ENCODE data around the gene PPP2R2C.

Gene PPP2R2C

DNA sequence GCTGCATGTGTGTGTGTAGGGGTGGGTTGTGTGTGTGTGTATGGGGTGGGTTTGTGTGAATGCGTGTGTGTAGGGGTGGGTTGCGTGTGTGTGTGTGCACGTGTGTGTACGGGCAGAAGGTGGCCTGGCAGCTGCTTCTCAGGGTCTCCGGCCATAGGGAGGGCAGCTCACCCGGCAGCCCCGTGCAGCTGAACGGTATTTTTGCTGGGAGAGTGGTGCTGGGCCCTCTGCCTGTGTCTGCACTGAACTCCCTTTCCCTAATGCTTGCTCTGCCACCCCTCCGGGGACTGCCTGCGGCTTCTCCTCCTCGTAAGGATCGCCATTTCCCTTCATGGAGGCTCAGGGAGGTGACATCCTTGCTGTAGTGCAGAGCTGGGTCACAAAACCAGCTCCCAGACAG is 172.5 kb downstream of the PPP2R2C start:
- no peak for DNase-seq

DNA sequence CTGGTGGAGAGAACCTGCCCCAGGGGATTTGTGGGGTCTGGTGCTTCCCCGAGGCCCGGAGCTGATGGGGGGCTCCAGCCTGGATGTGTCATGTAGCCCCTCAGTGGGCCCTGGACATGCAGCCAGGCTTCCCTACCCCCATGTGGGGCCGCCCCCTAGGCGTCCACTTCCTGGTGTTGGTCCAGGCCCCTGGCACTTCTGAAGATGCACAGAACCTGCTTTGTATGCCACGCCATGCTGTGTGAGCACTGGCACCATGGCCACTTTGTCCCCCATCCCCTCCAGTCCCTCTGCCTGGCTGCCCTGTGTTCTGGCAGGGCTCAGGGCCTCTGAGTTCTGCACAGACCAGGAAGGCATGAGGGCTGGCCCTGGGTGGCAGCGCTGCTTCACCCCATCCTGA is 173.6 kb downstream of the PPP2R2C start:
- DNase-seq, result no peak

DNA sequence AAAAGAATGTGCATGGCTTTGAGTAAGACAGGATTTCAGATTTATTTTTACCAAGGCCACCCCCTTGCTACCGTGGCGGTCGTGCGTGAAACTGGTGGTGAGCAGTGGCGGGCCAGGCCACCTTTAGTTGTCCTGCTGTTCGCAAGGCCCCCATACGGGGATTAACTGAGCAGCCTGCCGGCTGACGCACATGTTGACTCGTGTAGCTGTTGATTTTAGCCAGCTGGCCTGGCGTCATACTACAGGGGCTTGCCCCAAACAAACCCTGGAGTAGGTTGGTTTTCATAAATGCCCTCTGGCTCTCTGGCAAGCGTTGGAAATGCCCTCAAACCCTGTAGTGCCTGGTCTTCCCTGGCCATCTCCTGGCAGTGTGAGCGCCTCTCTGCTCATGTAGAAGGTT is 174.4 kb downstream of the PPP2R2C start:
- no peak for DNase-seq

GRCh38 chr4:6297266-6297815 is 175.1 kb downstream of the PPP2R2C start:
- no peak for DNase-seq

DNA sequence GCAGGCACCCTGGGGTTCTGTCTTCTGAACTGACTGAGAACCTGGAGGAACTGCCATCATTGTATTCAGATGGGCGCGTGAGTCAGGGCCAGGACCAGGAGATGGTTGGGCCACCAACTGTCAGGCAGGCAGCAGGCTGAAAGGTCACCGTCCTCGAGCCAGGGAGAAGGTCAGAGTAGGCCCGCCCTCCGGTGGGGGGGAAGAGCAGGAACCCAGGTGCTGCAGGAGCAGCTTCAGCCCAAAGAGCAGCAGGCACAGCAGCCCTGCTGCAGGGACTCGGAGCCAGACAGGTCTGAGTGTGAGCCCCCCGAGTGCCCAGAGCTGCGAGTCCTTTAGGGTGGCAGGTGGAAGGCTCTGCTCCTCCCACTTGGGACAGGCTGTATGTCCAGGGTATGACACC is 176.4 kb downstream of the PPP2R2C start:
- DNase-seq, result no peak

- DNase-seq, result no peak
Observed at GRCh38 chr4:6295495-6295894, 176.9 kb downstream of the PPP2R2C start.

DNA sequence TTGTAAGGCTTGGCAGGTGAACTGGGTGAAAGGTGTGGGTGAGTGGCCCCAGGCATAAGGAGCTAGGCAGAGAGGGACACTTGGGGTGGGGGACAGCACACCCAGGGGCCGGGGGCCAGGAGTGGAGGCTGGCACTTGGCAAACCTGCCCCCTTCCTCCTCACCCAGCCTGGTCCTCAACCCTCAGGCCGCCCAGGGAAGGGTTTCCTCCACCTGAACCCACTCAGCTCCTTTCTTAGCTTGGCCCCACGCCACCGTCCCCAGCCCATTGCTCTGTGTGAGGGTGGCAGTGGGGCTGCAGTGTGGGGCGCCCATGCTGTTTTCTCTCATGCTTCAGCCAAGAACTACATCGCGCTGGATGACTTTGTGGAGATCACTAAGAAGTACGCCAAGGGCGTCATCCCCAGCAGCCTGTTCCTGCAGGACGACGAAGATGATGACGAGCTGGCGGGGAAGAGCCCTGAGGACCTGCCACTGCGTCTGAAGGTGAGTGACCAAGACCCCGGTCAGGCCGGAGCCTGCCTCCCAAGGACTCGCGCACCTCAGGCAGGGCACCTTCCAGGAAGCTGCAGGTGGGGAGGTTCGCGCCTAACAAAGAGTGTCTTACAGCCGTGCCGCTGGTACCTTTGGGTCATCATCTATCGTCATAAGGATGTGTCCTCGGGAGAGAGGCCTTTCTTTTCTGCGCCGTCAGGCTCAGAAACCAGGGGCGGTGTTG is 177.6 kb downstream of the PPP2R2C start:
- DNase-seq, result no peak

GRCh38 chr4:6293661-6294060 is 178.8 kb downstream of the PPP2R2C start:
- DNase-seq, result no peak

DNA sequence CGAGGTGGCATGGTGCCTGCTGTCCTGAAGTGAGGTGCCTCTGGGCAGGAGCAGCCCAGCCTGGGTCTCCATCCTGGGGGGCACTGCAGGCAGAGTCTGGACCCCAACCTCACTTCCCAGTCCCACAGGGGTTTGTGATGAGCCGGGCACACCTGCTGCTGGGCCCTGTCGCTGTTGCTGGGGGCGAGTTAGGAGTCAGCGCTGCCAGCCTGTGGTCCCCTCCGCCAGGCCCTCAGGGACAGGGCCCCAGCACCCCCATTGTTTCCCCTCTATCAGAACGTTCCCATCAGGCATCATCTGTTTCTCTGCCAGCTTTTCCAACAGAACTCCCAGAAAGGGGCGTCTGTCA is 179.3 kb downstream of the PPP2R2C start:
- no peak for DNase-seq

GRCh38 chr4:6292376-6293096 is 179.9 kb downstream of the PPP2R2C start:
- DNase-seq, result no peak

GRCh38 chr4:6291784-6292297 is 180.6 kb downstream of the PPP2R2C start:
- DNase-seq, result no peak

DNA sequence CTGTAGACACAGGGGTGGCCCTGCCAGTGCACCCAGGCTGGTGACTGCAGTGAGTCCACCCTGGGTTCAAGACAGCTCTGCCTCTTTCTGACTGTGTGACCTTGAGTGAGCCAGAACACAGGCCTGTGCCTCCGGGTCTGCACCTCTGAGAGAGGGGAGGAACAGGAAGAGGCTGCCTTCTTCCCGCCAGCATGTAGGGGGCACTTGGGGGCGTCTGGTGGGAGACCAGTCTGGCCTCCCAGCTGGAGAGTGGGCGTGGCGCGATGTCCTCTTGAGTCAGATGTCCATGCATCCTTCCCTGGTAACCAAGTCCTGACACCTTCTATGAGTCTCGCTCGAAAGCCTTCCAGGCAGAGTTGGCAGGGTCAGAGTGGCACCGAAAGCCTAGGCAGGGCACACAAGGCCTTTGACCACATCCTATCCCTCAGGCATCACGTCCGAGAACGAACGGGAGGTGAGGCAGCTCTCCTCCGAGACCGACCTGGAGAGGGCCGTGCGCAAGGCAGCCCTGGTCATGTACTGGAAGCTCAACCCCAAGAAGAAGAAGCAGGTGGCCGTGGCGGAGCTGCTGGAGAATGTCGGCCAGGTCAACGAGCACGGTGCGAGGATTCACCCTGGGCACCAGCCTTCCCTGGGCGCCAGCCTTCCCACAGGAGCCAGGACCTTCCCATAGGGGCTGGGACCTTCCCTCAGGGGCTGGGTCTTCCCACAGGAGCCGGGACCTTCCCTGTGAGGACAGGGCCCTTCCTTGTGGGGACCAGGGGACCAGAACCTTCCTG is 181.5 kb downstream of the PPP2R2C start:
- DNase-seq, result no peak

DNA sequence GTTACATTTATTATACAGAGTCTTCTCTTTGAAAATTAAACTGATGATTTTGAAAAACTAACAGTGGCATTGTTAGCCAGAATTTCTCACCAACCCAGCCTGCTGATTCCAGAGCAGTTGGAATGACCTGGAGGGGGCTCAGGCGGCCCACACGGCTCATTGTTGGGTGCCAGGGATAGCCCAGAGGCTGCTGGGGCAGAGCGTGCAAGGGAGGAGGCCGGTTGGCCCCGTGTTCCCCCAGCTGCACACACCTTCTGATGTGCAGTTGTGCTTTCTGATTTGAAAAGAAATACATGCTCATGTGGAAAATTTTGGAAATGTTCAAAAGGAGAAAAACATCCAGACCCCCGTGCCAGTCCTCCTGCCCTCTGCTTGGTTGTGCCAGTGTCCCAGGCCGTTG is 182.2 kb downstream of the PPP2R2C start:
- no peak for DNase-seq

DNA sequence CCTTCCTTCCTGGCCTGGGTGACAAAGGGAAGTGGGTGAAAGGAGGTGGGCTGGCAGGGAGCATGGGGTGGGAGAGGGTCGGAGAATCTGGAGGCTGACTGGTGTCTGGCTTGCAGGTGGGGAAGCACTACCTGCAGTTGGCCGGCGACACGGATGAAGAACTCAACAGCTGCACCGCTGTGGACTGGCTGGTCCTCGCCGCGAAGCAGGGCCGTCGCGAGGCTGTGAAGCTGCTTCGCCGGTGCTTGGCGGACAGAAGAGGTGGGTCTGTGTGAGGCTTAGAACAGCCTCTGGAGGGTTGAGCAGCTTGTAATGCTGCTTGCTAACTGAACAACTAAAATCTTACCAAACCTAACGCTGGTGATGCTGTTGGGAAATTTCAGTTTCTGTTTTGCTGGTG is 183.5 kb downstream of the PPP2R2C start:
- DNase-seq, result no peak

DNA sequence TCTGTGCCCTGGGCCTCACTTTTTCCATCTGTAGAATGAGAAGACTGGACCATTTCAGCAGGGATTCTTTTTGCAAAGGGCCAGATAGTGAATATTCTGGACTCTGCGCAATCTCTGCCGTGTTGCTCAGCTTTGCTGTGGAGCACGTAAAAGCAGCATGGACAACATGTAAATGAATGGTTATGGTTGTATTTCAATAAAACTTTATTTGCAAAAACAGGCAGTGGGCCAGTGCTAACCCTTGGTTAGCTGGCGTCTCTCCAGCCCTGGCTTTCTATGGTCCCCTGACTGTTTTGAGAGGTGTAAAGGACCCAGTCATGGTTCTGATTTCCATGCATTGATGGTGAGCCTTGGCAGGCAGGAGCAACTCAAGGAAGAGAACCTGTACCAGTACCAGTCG is 184.1 kb downstream of the PPP2R2C start:
- no peak for DNase-seq

- DNase-seq, result no peak
Observed at GRCh38 chr4:6287017-6287788, 185.2 kb downstream of the PPP2R2C start.

DNA sequence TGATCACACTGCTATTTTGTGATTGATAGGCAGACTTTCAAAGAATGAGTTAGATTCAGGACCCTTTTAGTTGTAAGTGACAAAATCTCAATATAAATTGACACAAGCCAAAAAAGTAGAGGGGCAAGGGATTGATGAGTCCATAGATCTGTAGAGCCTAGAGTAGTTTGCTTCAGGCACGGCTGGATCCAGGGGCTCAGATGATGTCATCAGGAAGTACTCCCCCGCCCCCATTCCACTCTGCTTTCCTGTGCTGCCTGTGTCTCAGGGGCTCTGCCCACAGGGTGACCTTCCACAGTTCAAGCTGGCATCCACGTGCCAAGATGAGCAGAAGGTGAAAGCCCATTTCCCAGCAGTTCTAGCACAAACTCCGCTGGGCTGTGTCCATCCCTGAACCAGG is 189.1 kb downstream of the PPP2R2C start:
- no peak for DNase-seq

GRCh38 chr4:6282314-6282771 is 190.1 kb downstream of the PPP2R2C start:
- DNase-seq, result peak; percentile 36

GRCh38 chr4:6281436-6282313 is 190.7 kb downstream of the PPP2R2C start:
- no peak for DNase-seq

DNA sequence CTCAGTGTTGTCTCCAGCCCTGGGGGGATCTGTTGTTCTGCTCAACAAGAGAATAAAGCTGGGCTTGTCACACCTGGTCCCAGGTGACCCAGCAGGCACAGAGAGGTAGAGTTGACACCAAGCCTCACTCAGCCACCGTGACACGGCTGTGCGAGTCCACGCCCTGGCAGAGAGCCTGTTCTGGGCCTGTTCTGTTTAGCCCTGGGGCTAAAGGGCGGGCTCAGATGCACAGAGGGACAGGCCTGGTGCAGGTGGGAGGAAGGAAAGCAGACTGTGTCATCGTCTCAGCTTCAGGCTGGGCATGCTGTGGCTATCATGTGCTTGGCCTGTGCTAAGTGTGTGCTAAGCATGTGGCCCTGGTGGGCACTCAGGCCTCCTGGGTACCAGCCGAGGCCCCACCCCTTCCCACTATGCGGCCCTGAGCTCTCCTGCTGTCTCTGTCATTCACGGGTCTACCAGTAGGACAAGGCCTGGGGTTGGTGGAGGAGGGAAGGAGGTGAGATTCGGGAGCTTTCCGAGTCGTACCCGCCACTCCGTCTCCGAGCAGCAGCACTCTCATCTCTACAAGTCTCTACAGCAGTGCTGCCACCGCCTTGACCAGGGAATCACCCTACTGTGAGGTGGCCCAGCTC is 191.9 kb downstream of the PPP2R2C start:
- no peak for DNase-seq

Data from fibroblast of skin of back (primary cell).